SK-N-MC (cell line): ENCODE data around the gene TET1.
A peak's percentile ranks its signal among the peaks of the same experiment; 100 is the strongest.
"Not testable (repeated sequence)": the region's sequence is repeated elsewhere in the genome, so short reads cannot be mapped to it uniquely, and the experiment has no call there.

Source experiments
- DNase-seq: peaks from one replicate; pipeline ENCODE4 v3.0.0-alpha.2; 2011; ENCODE audit warnings: low read depth, low spot score
- H3K27ac ChIP-seq: fragments of 200-600 bp; sonication (generic); 2 replicates; pipeline ENCODE4 v1.5.1; 2016; ENCODE audit warnings: mixed run types
- H3K36me3 ChIP-seq: fragments of 200-600 bp; sonication (generic); 2 replicates; pipeline ENCODE4 v1.6.1; 2017; ENCODE audit warnings: antibody characterized with exemption, low read length, mixed read lengths; ENCODE audit not compliant: insufficient read depth
- H3K4me3 ChIP-seq: fragments of 200-600 bp; sonication (generic); 2 replicates; pipeline ENCODE4 v1.5.1; 2016
- H3K9ac ChIP-seq: fragments of 200-600 bp; sonication (generic); 2 replicates; pipeline ENCODE4 v1.8.0; 2017; ENCODE audit warnings: mixed run types, mixed read lengths; ENCODE audit not compliant: insufficient read length
- H3K9me3 ChIP-seq: fragments of 200-600 bp; sonication (generic); 2 replicates; pipeline ENCODE4 v1.6.1; 2017; ENCODE audit warnings: low read depth, mild to moderate bottlenecking, antibody characterized with exemption, low read length, moderate library complexity, mixed read lengths
- EZH2 ChIP-seq: fragments of 200-600 bp; sonication (generic); IDR thresholded peaks from one replicate; pipeline ENCODE4 v1.6.1; 2017; ENCODE audit warnings: antibody characterized with exemption
- FOXP2 ChIP-seq: optimal IDR thresholded peaks from 2 replicates; pipeline ENCODE3; 2011; ENCODE audit warnings: mild to moderate bottlenecking, moderate library complexity; ENCODE audit not compliant: insufficient read depth; ENCODE audit errors: extremely low read length, control extremely low read depth
- POLR2AphosphoS5 ChIP-seq: IDR thresholded peaks from 2 replicates; pipeline ENCODE4 v1.6.1; 2012; ENCODE audit warnings: mild to moderate bottlenecking, low read depth, low read length, borderline replicate concordance

Gene TET1

DNA sequence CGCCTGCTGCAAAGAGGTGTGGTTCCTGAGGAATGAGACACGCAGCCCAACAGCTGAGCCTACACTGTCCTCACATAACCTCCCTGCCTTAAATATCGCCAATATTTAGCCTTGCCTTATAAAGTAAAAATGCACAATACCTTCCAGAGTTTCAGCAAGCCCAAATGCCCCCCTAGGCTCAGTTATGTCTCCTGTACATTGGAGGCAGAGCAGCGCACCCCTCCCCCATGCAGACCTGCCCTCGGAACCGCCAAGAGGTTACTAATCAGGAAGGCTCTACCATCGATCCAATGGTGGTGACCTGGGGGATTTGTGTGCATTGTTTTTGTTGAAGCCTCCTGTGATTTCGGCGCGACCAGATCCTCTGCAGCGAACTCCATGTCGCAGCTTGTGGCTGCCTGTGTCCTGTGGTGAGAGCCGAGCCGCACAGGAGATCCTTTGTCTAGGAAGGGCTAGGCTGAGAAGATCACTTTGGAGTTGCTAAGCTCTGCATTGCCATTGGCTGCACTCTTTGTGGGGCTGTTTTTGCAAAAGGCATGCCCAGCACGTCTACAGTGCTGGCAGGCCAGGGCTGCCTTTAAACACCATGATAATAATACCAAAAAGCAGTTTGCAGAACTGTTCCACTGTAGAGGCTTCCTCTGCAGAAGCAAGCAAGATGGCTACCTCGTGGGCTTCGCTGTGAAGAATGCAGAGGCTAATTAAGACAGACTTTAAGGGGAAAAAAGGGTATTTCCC, 40.1 kb downstream of the TET1 start:
- TF ChIP-seq FOXP2 (peak; percentile 50), EZH2 (no peak), POLR2AphosphoS5 (peak; percentile 69; the same call in 1 of the 2 replicates)
- Histone ChIP-seq H3K9ac (peak overlapping the region; percentile 89), H3K4me3 (peak overlapping the region; percentile 80)

DNA sequence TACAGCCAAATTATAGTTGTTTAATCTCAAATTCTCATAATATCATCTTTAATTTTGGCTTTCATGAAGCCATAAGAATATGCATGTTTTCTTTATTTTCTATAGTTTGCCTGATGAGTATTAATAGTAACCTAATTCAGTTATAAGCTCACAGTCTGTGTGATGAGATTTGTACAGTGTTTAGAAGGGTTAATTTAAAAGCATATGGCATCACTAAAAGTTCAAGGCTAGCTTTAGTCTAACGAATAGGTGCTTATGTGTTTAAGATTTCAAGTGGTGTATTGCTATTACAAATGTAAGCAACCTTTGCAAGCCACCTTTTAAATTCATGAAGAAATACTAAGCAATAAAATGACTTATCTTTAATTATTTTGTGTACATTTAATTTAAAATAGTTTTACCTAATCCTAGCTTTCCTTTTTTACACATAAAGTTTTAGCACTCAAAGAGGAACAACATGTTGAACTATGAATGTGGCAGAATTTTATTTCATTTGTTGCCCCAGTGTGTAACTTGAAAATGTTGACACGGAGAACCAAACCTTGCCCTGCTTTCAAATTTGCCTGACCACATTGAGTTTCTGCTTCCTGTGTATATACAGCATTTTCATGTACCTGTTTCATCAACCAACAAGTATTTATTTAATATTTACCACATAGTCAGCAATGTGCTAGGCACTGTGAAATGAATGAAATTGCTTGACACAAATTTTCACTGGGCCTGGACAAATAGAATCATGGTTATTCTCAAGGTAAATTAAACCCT, 41.5 kb downstream of the TET1 start:
- Histone ChIP-seq H3K4me3 (peak overlapping the region; percentile 80), H3K36me3 (peaks cover 7% of the 10 kb centered on the region; the same call in 1 of the 2 replicates), H3K27ac (peak overlapping the region; percentile 95; the same call in 1 of the 2 replicates), H3K9me3 (no peaks in the 10 kb centered on the region), H3K9ac (peak overlapping the region; percentile 89)
- no peak for TF ChIP-seq FOXP2
- TF ChIP-seq EZH2 = no peak
- TF ChIP-seq POLR2AphosphoS5 = no peak
- DNase-seq = no peak

More for the DNA sequence above, 40.1 kb downstream of the TET1 start:
- peak; percentile 56 for DNase-seq
- H3K36me3 ChIP-seq = peaks cover 7% of the 10 kb centered on the region; the same call in 1 of the 2 replicates
- no peaks in the 10 kb centered on the region for H3K9me3 ChIP-seq
- H3K27ac ChIP-seq = peak overlapping the region; percentile 95

DNA sequence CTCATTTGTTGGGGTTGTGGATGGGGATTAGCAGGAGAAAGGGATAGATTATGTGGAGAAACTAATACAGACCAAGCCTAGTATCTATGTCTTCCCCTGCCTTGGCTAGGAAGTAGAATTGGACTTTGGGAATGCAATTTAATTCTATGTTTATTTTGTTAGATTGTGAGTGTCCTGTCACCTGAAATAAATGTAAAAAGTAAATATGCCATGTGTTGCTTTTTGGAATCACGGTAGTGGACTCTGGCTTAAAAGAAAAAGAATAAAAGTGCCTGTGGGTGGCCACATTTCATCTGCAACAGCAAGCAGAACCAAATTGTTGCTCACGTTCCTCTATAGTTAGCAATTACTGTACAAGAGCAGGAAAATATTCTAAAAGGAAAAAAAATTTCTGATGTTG, 42.3 kb downstream of the TET1 start:
- Histone ChIP-seq H3K4me3 (peak overlapping the region; percentile 80), H3K36me3 (peaks cover 7% of the 10 kb centered on the region; the same call in 1 of the 2 replicates), H3K9me3 (no peaks in the 10 kb centered on the region), H3K27ac (no peak overlapping the region), H3K9ac (peak overlapping the region; percentile 32)
- no peak for TF ChIP-seq EZH2
- TF ChIP-seq POLR2AphosphoS5 = no peak
- TF ChIP-seq FOXP2 = no peak
- DNase-seq = no peak

DNA sequence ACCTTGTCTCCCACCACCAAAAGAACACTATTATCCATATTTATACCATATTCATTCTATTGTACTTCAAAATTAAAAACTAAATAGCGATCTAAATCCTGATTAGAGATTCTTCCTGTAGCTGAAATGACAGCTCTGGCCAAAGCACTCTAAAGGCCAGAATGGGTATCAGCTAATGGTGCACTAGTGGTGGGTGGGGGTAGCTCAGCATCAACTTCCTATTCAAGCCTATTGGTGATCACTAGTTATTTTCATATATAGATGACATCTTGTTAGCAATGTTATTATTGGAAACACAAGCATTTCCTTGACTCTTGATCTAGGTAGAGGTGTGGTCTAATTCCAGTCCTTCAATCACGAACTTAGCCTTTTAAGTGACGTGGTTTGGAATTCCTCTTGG, 43.6 kb downstream of the TET1 start:
- no peak overlapping the region for H3K4me3 ChIP-seq
- H3K9me3 ChIP-seq = no peaks in the 10 kb centered on the region
- H3K9ac ChIP-seq = no peak overlapping the region
- no peak for DNase-seq
- TF ChIP-seq POLR2AphosphoS5 (no peak), EZH2 (no peak), FOXP2 (no peak)
- H3K27ac ChIP-seq = no peak overlapping the region
- peaks cover 7% of the 10 kb centered on the region; the same call in 1 of the 2 replicates for H3K36me3 ChIP-seq

DNA sequence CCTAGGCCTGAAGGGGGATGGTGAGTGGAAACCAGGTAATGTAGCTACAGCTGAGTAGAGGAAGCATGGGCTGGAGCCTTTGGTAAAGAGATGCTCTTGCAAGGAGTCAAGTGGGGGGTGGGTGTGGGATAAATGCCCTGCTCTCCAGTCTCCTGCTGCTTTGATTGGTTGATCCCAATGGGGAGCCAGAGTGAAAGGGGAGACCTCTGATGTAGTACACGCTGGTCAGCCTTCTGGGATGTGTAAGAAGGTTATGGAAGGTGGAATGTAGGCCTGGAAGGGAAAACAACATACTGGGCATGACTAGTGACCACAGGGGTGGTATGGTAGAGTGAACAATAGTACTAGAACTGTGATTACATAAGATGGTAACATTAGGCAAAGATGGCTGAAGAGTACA, 44.3 kb downstream of the TET1 start:
- no peak overlapping the region for H3K9ac ChIP-seq
- DNase-seq = no peak
- no peak overlapping the region for H3K4me3 ChIP-seq
- no peak overlapping the region for H3K27ac ChIP-seq
- no peaks in the 10 kb centered on the region for H3K9me3 ChIP-seq
- TF ChIP-seq POLR2AphosphoS5 = no peak
- no peak for TF ChIP-seq FOXP2
- TF ChIP-seq EZH2 = no peak
- H3K36me3 ChIP-seq = peaks cover 7% of the 10 kb centered on the region; the same call in 1 of the 2 replicates

DNA sequence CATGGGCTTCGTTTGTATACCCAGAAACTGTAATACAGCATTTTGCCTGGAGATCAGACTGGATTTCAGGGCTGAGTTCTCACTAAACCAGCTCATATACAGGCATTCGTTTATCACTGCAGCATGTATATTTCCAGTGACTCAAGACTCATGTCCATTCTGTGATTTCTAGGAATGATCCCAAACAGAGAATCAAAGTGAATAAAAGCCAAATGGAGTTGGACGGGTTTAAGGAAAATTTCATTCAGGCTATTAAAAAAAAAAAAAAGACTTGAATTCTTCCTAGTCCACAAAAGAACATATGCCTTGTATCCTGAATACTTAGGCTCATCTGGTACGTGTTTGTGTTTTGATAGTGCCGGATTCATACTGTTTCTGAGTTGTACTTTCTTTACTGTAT, 46.8 kb downstream of the TET1 start:
- Histone ChIP-seq H3K27ac (no peak overlapping the region), H3K4me3 (no peak overlapping the region), H3K36me3 (peaks cover 7% of the 10 kb centered on the region; the same call in 1 of the 2 replicates), H3K9me3 (no peaks in the 10 kb centered on the region), H3K9ac (no peak overlapping the region)
- DNase-seq = no peak
- TF ChIP-seq POLR2AphosphoS5 (no peak), FOXP2 (no peak), EZH2 (no peak)

DNA sequence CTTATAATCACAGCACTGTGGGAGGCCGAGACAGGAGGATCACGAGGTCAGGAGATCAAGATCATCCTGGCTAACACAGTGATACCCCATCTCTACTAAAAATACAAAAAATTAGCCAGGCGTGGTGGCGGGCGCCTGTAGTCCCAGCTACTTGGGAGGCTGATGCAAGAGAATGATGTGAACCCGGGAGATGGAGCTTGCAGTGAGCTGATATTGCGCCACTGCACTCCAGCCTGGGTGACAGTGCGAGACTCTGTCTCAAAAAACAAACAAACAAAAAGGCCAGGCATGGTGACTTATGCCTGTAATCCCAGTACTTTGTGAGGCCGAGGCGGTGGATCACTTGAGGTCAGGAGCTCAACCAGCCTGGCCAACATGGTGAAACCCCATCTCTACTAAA, 49.9 kb downstream of the TET1 start:
- H3K36me3 ChIP-seq, H3K27ac ChIP-seq: not testable (repeated sequence)

DNA sequence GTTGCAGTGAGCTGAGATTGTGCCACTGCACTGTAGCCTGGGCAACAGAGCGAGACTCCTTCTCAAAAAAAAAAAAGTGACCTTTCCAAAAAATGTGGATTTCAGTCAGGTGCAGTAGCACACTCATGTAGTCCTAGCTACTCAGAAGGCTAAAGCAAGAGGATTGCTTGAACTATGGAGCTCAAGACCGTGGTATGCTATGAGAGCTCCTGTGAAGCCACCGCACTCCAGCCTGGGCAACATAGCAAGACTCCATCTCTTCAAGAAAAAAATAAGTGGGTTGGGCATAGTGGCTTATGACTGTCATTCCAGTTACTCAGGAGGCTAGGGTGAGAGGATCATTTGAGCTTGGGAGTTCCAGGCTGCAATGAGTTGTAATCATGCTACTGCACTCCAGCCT, 51.1 kb downstream of the TET1 start:
- Histone ChIP-seq H3K27ac (no peak overlapping the region), H3K9me3 (no peaks in the 10 kb centered on the region), H3K9ac (no peak overlapping the region), H3K4me3 (no peak overlapping the region), H3K36me3 (no peaks in the 10 kb centered on the region)
- TF ChIP-seq FOXP2 = no peak
- TF ChIP-seq POLR2AphosphoS5 = no peak
- TF ChIP-seq EZH2 = no peak
- no peak for DNase-seq

More for the DNA sequence above, 49.9 kb downstream of the TET1 start:
- not testable (repeated sequence) for H3K9me3 ChIP-seq, H3K9ac ChIP-seq, DNase-seq, H3K4me3 ChIP-seq

DNA sequence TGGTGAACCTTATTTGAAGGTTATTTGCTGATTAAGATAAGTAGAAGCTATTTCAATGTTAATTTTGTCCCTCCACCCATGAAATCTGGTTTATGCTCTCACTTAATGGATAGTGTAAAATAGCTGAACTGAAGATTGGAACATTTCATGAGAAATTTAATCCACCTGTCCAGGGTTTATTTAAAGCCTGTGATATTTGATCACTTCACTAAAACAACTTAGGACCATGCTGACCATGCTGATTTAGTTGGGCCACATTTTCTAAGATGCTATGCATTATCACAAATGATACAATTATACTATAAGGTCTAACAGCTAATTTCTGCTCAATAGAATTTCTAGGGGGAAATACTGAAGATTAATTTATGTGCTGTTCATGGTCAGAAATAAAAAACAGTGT, 53.8 kb downstream of the TET1 start:
- not testable (repeated sequence) for H3K27ac ChIP-seq, H3K4me3 ChIP-seq, H3K9me3 ChIP-seq, H3K9ac ChIP-seq, DNase-seq, H3K36me3 ChIP-seq

DNA sequence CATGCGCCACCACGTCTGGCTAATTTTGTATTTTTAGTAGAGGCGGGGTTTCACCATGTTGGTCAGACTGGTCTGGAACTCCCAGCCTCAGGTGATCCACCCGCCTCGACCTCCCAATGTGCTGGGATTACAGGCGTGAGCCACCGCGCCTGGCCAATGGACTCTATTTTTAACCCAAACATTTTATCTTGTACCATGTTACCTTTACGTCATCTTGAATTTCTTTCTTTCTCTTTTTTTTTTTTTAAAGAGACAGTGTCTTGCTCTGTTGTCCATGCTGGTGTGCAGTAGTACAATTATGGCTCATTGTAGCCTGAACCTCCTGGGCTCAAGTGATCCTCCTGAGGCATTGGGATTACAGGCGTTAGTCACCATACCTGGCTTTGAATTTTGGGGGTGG, 57.6 kb downstream of the TET1 start:
- DNase-seq, H3K36me3 ChIP-seq, H3K9ac ChIP-seq, H3K27ac ChIP-seq, H3K9me3 ChIP-seq, H3K4me3 ChIP-seq: not testable (repeated sequence)
